HepG2 (cell line): ENCODE measurements around the gene TSC22D3. TPM values are rescaled to one million over a fixed set of nuclear protein-coding genes. Genes with fewer than 3 reads are reported as not detected.

Experiments
- ATAC-seq: fragments of 200-7000 bp; cut with Tn5 transposase; 3 replicates; pipeline ENCODE4 v1.9.1; 2020; ENCODE audit warnings: mild to moderate bottlenecking, moderate library complexity
- BruUV-seq: library from RNA; stranded (reverse); fragments of 400-500 nt; replicated peaks from 2 replicates; lab custom pipeline; 2021; lab: Mats Ljungman, UMichigan
- CTCF ChIA-PET: fragments of 300-600 bp; formaldehyde crosslinking; extraction: SDS; loops from one replicate; lab custom pipeline; 2021; ENCODE audit warnings: low total read pairs, inconsistent platforms, low intra/inter-chr PET ratio; lab: Yijun Ruan, JAX
- POLR2A ChIA-PET: fragments of 350-600 bp; sonication (Branson Sonifier 250); formaldehyde crosslinking; loops from one replicate; lab custom pipeline; 2020; ENCODE audit warnings: antibody characterized with exemption, inconsistent platforms; lab: Yijun Ruan, JAX
- DNase-seq: peaks from one replicate; pipeline ENCODE4 v3.0.0-alpha.2; 2015; ENCODE audit warnings: low spot score
- FAIRE-seq: peaks from 3 replicates; lab custom pipeline; 2011; peaks lifted over from hg19 to GRCh38; lab: Jason Lieb, UNC
- H2AFZ ChIP-seq: one replicate; pipeline ENCODE4 v1.6.1; 2011; ENCODE audit warnings: low read length, inconsistent platforms
- H3K27ac ChIP-seq: fragments of 300-600 bp; 3 replicates; pipeline ENCODE4 v1.8.0; 2011; ENCODE audit warnings: mixed run types, mild to moderate bottlenecking, mixed read lengths, low read length, inconsistent platforms; ENCODE audit not compliant: insufficient read depth; ENCODE audit errors: extremely low read length
- H3K27me3 ChIP-seq, 2 experiments: fragments of 200-600 bp in 1 of 2; 2 replicates in 1 of 2; 3 replicates in 1 of 2; pipeline versions ENCODE4 v1.6.0 to v1.8.0; 2011; ENCODE audit warnings: low read length in 2 of 2, mild to moderate bottlenecking in 2 of 2, moderate library complexity in 2 of 2, inconsistent platforms in 1 of 2; ENCODE audit not compliant: insufficient read depth in 2 of 2, control insufficient read depth in 1 of 2
- H3K36me3 ChIP-seq, 2 experiments: fragments of 200-600 bp in 1 of 2; replicated peaks in 1 of 2; 2 replicates in 1 of 2; 3 replicates in 1 of 2; pipeline versions ENCODE4 v1.5.1 to v1.8.0; 2011; ENCODE audit warnings: low read length in 2 of 2, inconsistent platforms in 1 of 2; ENCODE audit not compliant: insufficient read depth in 2 of 2, control insufficient read depth in 1 of 2
- H3K4me1 ChIP-seq: 2 replicates; pipeline ENCODE4 v1.5.1; 2012; ENCODE audit warnings: low read length, inconsistent platforms; ENCODE audit not compliant: insufficient read depth
- H3K4me2 ChIP-seq: 2 replicates; pipeline ENCODE4 v1.6.0; 2011; ENCODE audit warnings: low read depth, low read length, inconsistent platforms
- H3K4me3 ChIP-seq, 3 experiments: fragments of 200-600 bp in 1 of 3; sonication (generic), shearing (Covaris generic) in 1 of 3; replicated peaks in 1 of 3; 2 replicates each; pipeline ENCODE4 v1.5.1; 2011 to 2016; ENCODE audit warnings: low read length in 3 of 3, inconsistent platforms in 2 of 3, low read depth in 2 of 3, mild to moderate bottlenecking in 2 of 3, control low read depth in 1 of 3, mixed read lengths in 1 of 3; ENCODE audit not compliant: insufficient read depth in 1 of 3
- H3K79me2 ChIP-seq: one replicate; pipeline ENCODE4 v1.6.1; 2011; ENCODE audit warnings: low read length, inconsistent platforms; ENCODE audit not compliant: insufficient read depth
- H3K9ac ChIP-seq: 2 replicates; pipeline ENCODE4 v1.6.0; 2011; ENCODE audit warnings: mild to moderate bottlenecking, low read depth, low read length, inconsistent platforms; ENCODE audit not compliant: insufficient read depth
- H3K9me3 ChIP-seq: 2 replicates; pipeline ENCODE4 v1.5.1; 2012; ENCODE audit warnings: mild to moderate bottlenecking, low read length
- H4K20me1 ChIP-seq: 2 replicates; pipeline ENCODE4 v1.6.0; 2011; ENCODE audit warnings: inconsistent platforms, mild to moderate bottlenecking, low read length, moderate library complexity; ENCODE audit not compliant: insufficient read depth
- DNMT1 ChIP-seq: sonication (generic); formaldehyde crosslinking; IDR thresholded peaks from 2 replicates; pipeline ENCODE4 v1.5.1; 2020; ENCODE audit warnings: mild to moderate bottlenecking, missing genetic modification reagents
- FOXA1 ChIP-seq, 2 experiments: fragments of 450-650 bp in 1 of 2; sonication (generic) in 1 of 2; formaldehyde crosslinking in 1 of 2; IDR thresholded peaks; 2 replicates each; pipeline versions ENCODE4 v1.4.0 to v1.6.1; 2016 to 2020; ENCODE audit warnings: missing genetic modification reagents in 1 of 2
- JUN ChIP-seq: sonication (generic); formaldehyde crosslinking; IDR thresholded peaks from 2 replicates; pipeline ENCODE4 v1.4.0; 2020; ENCODE audit warnings: mild to moderate bottlenecking, missing genetic modification reagents
- REST ChIP-seq, 2 experiments: IDR thresholded peaks; 2 replicates each; pipeline ENCODE4 v1.6.1; 2011 to 2012; ENCODE audit warnings: low read length in 2 of 2, borderline replicate concordance in 1 of 2, low read depth in 1 of 2, mild to moderate bottlenecking in 1 of 2, moderate library complexity in 1 of 2
- ZBTB7A ChIP-seq: sonication (generic); formaldehyde crosslinking; IDR thresholded peaks from 2 replicates; pipeline ENCODE4 v1.8.0; 2022; ENCODE audit warnings: mild to moderate bottlenecking, missing genetic modification reagents
- ZNF224 ChIP-seq: sonication (generic); formaldehyde crosslinking; IDR thresholded peaks from 2 replicates; pipeline ENCODE4 v1.5.0; 2020; ENCODE audit warnings: mild to moderate bottlenecking, missing genetic modification reagents
- ZNF609 ChIP-seq: sonication (generic); formaldehyde crosslinking; IDR thresholded peaks from 2 replicates; pipeline ENCODE4 v1.4.0; 2020; ENCODE audit warnings: mild to moderate bottlenecking, missing genetic modification reagents, borderline replicate concordance
- WGBS: methylation state at CpG from one replicate; pipeline ENCODE4 v1.1.6; 2017; ENCODE audit warnings: low lambda C conversion rate; 5-methylcytosine and 5-hydroxymethylcytosine counted together
- in situ Hi-C: cut with HindIII; loops from 2 replicates; pipeline ENCODE4 v1.10.0; 2017; ENCODE audit warnings: low pct_unique_long_range_greater_than_20kb; ENCODE audit not compliant: extremely low pct_ligation_motif_present
- intact Hi-C: fragments of 100-400 bp; cut with micrococcal nuclease; formaldehyde crosslinking; loops from one replicate; pipeline ENCODE4 v1.10.0; 2022; ENCODE audit not compliant: unreplicated experiment
- polyA plus RNA-seq, 8 experiments: library from polyadenylated mRNA; depleted of rRNA in 3 of 8; stranded (reverse) in 7 of 8; unstranded in 1 of 8; fragments of >200 nt; fragmentation: Illumina TruSeq in 4 of 8; extraction: Trizol in 4 of 8; gene quantifications; 2 replicates each; pipeline versions ENCODE4 v1.2.1 to v1.2.3, GENCODE V29; 2011 to 2016; ENCODE audit warnings: low read depth in 4 of 8, missing spikeins in 1 of 8, mixed read lengths in 1 of 8; ENCODE audit not compliant: insufficient read depth in 1 of 8
- total RNA-seq, 5 experiments: library from RNA; depleted of rRNA; stranded (reverse); fragments of >200 nt; fragmentation: Illumina TruSeq; extraction: Trizol; gene quantifications; 2 replicates each; pipeline ENCODE4 v1.2.3, GENCODE V29; 2016; ENCODE audit warnings: low read depth in 1 of 5

Gene TSC22D3
- total and polyA plus RNA-seq, 2 of the 13 experiments (the other 11 are each of a cell fraction or from before 2014, with no cell fraction given) = 0.82 to 1.5 TPM

- no peak for TF ChIP-seq DNMT1
- no peak for TF ChIP-seq ZNF224
- no peak for TF ChIP-seq JUN (CRISPR knock-in tag)
- TF ChIP-seq ZNF609 (CRISPR knock-in tag) = no peak
Observed at GRCh38 chrX:107682256-107682655, 93.3 kb downstream of the TSC22D3 start (continued).

- in situ Hi-C loops (no loop called here), intact Hi-C loops (no loop called here)
- no peak for TF ChIP-seq FOXA1 (IDR thresholded peaks at IDR 0.05)
- no peak for TF ChIP-seq FOXA1 (CRISPR knock-in tag; IDR thresholded peaks at IDR 0.05)
- TF ChIP-seq REST (IDR thresholded peaks at IDR 0.05; ENCODE audit: borderline replicate concordance in 1 of 2, low read depth in 1 of 2, low read length in 2 of 2) = no peak
- TF ChIP-seq ZBTB7A (CRISPR knock-in tag) = no peak
- H3K27ac ChIP-seq = no peak overlapping the region
- ChIA-PET CTCF (no interaction called here), POLR2A (no interaction called here)
- no peaks in the 10 kb centered on the region for H3K79me2 ChIP-seq
- H3K36me3 ChIP-seq = no peaks in the 10 kb centered on the region
- H3K9ac ChIP-seq = no peak overlapping the region
- no peak overlapping the region for H2AFZ ChIP-seq
- WGBS = 0% methylated on average over 1 of the region's 8 CpGs
- H3K27me3 ChIP-seq = peaks cover 0 to 3% of the 10 kb centered on the region in 2 experiments; a peak in 2 of 5 replicates
- no peak for DNase-seq
- FAIRE-seq = no peak
- H3K4me3 ChIP-seq = no peak overlapping the region
- no peak for ATAC-seq
- H3K4me2 ChIP-seq = no peak overlapping the region
- no peaks in the 10 kb centered on the region for H3K4me1 ChIP-seq
- no peaks in the 10 kb centered on the region for H3K9me3 ChIP-seq
- H4K20me1 ChIP-seq = no peaks in the 10 kb centered on the region
- BruUV-seq = no TSS peak
Observed at GRCh38 chrX:107678957-107679740, 96.4 kb downstream of the TSC22D3 start.
